ENCODE data around the gene SCN2B. TPM values are rescaled to one million over a fixed set of nuclear protein-coding genes. Genes with fewer than 3 reads are reported as not detected.

Gene SCN2B
- total and polyA plus RNA-seq, 2 donors (not counting 1 experiment from before 2014, with no cell fraction given) = 0.11 to 7.3 TPM

DNA sequence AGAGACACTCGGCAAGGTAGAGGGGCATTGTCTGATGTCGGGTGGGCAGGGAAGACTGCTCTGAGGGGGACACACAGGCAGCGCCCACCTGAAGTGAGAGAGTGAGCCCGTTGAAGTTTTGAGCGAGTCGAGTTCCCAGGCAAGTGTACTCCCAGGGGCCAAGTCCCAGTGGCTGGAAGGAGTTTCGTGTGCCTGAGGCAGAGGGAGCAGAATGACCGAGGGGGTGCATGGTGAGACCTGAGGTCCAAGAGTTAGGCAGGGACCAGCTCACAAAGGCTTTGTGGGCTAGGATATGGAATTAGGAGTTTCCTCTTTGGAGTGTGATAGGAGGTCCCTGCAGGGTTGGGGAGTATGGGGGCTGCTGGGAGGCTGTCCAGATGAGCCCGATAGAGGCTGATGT lies 6.2 kb downstream of the SCN2B start:
- Histone ChIP-seq H3K27ac (ENCODE audit: insufficient read depth, low read length) (no peak overlapping the region), H3K36me3 (ENCODE audit: control insufficient read depth, insufficient read depth, low read length) (no peaks in the 10 kb centered on the region), H3K27me3 (ENCODE audit: control insufficient read depth, insufficient read depth, low read length) (no peaks in the 10 kb centered on the region), H4K20me1 (ENCODE audit: control insufficient read depth, extremely low read depth, insufficient read depth, low read length) (no peaks in the 10 kb centered on the region), H3K9ac (ENCODE audit: insufficient read depth, low read length) (no peak overlapping the region), H3K4me3 (replicated peaks in 1 of 4; ENCODE audit: control extremely low read depth in 1 of 4, insufficient read depth in 1 of 4, low read depth in 3 of 4, low read length in 4 of 4) (no peak overlapping the region), H3K9me3 (ENCODE audit: control insufficient read depth, insufficient read depth, low read depth, low read length) (no peaks in the 10 kb centered on the region), H3K4me2 (ENCODE audit: extremely low read depth, insufficient read depth, low read length) (no peak overlapping the region), H2AFZ (ENCODE audit: low read length) (no peak overlapping the region), H3K4me1 (ENCODE audit: control insufficient read depth, extremely low read depth, insufficient read depth, low read length) (no peaks in the 10 kb centered on the region), H3K79me2 (ENCODE audit: control insufficient read depth, insufficient read depth, low read length) (no peaks in the 10 kb centered on the region)
- TF ChIP-seq EZH2 (IDR thresholded peaks at IDR 0.05; ENCODE audit: low read length, missing control alignments) = no peak
- TF ChIP-seq, protein P1, sequence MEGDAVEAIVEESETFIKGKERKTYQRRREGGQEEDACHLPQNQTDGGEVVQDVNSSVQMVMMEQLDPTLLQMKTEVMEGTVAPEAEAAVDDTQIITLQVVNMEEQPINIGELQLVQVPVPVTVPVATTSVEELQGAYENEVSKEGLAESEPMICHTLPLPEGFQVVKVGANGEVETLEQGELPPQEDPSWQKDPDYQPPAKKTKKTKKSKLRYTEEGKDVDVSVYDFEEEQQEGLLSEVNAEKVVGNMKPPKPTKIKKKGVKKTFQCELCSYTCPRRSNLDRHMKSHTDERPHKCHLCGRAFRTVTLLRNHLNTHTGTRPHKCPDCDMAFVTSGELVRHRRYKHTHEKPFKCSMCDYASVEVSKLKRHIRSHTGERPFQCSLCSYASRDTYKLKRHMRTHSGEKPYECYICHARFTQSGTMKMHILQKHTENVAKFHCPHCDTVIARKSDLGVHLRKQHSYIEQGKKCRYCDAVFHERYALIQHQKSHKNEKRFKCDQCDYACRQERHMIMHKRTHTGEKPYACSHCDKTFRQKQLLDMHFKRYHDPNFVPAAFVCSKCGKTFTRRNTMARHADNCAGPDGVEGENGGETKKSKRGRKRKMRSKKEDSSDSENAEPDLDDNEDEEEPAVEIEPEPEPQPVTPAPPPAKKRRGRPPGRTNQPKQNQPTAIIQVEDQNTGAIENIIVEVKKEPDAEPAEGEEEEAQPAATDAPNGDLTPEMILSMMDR (conservative IDR thresholded peaks at IDR 0.05 in 1 of 2, IDR thresholded peaks at IDR 0.05 in 1 of 2; ENCODE audit: low read depth in 1 of 2, low read length in 2 of 2) = no peak
- no peak for DNase-seq (ENCODE audit: low read depth in 2 of 2)

DNA sequence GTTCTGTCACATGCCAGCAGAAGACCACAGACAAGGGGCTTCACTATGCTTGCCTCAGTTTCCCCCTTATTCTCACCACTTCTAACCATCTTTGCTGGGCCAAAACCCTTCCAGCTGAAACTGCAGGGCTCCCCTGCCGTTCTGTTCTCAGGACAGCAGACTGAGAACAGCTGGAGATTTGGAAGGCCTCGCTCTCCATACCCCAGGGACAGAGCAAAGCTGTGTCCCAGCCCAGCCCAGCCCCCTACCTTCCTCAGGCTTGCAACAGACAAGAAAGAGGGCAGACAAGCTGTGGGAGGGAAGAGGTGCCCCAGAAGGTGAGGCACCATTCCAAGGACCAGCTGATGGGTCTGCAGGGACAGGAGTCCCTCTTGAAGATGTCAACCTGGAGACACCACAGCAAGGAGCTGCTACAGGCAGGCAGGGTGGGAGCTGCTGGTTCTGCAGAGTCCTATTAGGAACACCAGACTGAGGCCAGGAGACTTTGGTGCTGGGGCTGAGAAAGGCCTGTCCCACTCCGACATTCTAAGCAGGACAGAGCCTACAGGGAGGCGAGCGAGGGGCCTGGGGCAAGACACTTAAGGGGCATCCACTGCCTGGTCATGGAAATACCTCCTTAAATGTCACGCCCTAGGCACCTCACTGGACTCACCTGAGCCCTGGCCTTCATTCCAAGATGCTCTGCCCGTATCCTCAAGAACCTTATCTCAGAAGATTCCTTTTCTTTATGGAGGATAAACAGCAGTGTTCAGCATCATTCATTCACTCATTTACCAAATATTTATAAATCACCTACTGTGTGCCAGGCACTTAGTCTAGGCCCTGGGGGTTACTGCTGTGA lies 6.9 kb downstream of the SCN2B start:
- H3K36me3 ChIP-seq (ENCODE audit: control insufficient read depth, insufficient read depth, low read length) = no peaks in the 10 kb centered on the region
- no peaks in the 10 kb centered on the region for H3K79me2 ChIP-seq (ENCODE audit: control insufficient read depth, insufficient read depth, low read length)
- no peaks in the 10 kb centered on the region for H3K4me1 ChIP-seq (ENCODE audit: control insufficient read depth, extremely low read depth, insufficient read depth, low read length)
- DNase-seq (ENCODE audit: low read depth in 2 of 2) = no peak
- H2AFZ ChIP-seq (ENCODE audit: low read length) = no peak overlapping the region
- no peak overlapping the region for H3K9ac ChIP-seq (ENCODE audit: insufficient read depth, low read length)
- H3K4me2 ChIP-seq (ENCODE audit: extremely low read depth, insufficient read depth, low read length) = no peak overlapping the region
- no peaks in the 10 kb centered on the region for H4K20me1 ChIP-seq (ENCODE audit: control insufficient read depth, extremely low read depth, insufficient read depth, low read length)
- H3K9me3 ChIP-seq (ENCODE audit: control insufficient read depth, insufficient read depth, low read depth, low read length) = no peaks in the 10 kb centered on the region
- no peaks in the 10 kb centered on the region for H3K27me3 ChIP-seq (ENCODE audit: control insufficient read depth, insufficient read depth, low read length)
- TF ChIP-seq, protein P1 (conservative IDR thresholded peaks at IDR 0.05 in 1 of 2, IDR thresholded peaks at IDR 0.05 in 1 of 2; ENCODE audit: low read depth in 1 of 2, low read length in 2 of 2) = no peak
- no peak for TF ChIP-seq EZH2 (IDR thresholded peaks at IDR 0.05; ENCODE audit: low read length, missing control alignments)
- no peak overlapping the region for H3K4me3 ChIP-seq (replicated peaks in 1 of 4; ENCODE audit: control extremely low read depth in 1 of 4, insufficient read depth in 1 of 4, low read depth in 3 of 4, low read length in 4 of 4)
- no peak overlapping the region for H3K27ac ChIP-seq (ENCODE audit: insufficient read depth, low read length)

DNA sequence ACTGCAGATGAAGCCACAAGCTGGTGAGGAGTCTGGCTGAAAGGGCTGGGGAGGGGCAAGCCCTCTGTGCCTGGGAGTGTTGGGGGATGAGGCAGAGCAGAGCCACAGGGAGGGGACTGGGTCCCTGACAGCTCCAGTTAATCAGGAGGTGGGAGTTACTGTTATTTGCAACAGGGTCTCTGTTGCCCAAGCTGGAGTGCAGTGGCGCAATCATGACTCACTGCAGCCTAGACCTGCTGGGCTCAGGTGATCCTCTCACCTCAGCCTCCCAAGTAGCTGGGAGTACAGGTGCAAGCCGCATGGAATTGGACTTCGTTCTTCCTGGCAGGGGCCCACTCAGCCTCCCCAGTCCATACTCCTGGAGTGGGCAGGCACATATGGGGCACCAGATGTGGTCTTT lies 7.7 kb downstream of the SCN2B start:
- TF ChIP-seq EZH2 (IDR thresholded peaks at IDR 0.05; ENCODE audit: low read length, missing control alignments) = no peak
- TF ChIP-seq, protein P1 (conservative IDR thresholded peaks at IDR 0.05 in 1 of 2, IDR thresholded peaks at IDR 0.05 in 1 of 2; ENCODE audit: low read depth in 1 of 2, low read length in 2 of 2) = no peak
- Histone ChIP-seq H3K27me3 (ENCODE audit: control insufficient read depth, insufficient read depth, low read length) (no peaks in the 10 kb centered on the region), H2AFZ (ENCODE audit: low read length) (no peak overlapping the region), H3K79me2 (ENCODE audit: control insufficient read depth, insufficient read depth, low read length) (no peaks in the 10 kb centered on the region), H3K36me3 (ENCODE audit: control insufficient read depth, insufficient read depth, low read length) (no peaks in the 10 kb centered on the region), H3K9ac (ENCODE audit: insufficient read depth, low read length) (no peak overlapping the region), H3K4me1 (ENCODE audit: control insufficient read depth, extremely low read depth, insufficient read depth, low read length) (no peaks in the 10 kb centered on the region), H4K20me1 (ENCODE audit: control insufficient read depth, extremely low read depth, insufficient read depth, low read length) (no peaks in the 10 kb centered on the region), H3K27ac (ENCODE audit: insufficient read depth, low read length) (no peak overlapping the region), H3K4me3 (replicated peaks in 1 of 4; ENCODE audit: control extremely low read depth in 1 of 4, insufficient read depth in 1 of 4, low read depth in 3 of 4, low read length in 4 of 4) (no peak overlapping the region), H3K9me3 (ENCODE audit: control insufficient read depth, insufficient read depth, low read depth, low read length) (no peaks in the 10 kb centered on the region), H3K4me2 (ENCODE audit: extremely low read depth, insufficient read depth, low read length) (no peak overlapping the region)
- no peak for DNase-seq (ENCODE audit: low read depth in 2 of 2)

Measured in fibroblast of lung (primary cell).